GM20000 (cell line): ENCODE data around the gene TCERG1L.

Source experiments
- DNase-seq: peaks from one replicate; pipeline ENCODE4 v3.0.0; 2012; ENCODE audit warnings: low spot score
- TF ChIP-seq, protein P1 (sequence below): IDR thresholded peaks from 2 replicates; pipeline ENCODE4 v1.5.1; 2012; ENCODE audit warnings: mild to moderate bottlenecking, control low read depth; ENCODE audit errors: extremely low read depth, missing control alignments

Gene TCERG1L

DNA sequence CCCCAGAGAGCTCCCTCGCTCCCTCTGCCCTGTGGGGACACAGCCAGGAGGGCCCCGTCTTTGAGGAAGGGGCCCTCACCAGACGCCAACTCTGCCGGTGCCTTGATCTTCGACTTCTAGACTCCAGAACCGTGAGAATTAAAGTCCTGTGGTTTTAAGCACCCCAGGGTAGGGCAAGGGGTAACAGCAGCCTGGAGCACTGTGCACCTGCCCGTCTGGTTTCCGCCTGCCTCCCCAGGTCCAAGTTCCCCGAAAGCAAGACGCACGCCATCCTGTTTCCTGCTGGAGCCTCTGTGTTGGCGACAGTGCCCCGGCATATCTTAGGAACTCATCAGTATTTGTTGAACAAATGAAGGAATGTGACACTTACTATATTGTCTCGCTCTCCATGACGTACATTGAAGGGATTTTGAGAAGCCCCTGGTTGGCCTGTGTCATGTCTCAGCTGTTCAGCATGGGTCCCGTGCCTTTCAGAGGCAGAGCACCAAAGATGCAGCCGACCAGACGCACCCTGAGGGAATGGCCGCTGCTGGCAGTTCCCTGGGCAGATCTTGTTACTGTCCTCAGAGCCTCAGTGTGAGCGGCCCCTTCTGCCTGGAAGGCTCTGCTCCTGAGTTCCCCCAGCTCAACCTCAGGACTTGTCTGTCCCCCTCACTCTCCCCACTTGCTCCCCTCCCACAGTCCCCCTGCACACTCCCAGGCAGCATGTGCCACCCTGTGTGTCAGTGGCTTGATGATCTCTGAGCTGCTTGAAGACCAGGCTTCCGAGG, 226.2 kb downstream of the TCERG1L start:
- TF ChIP-seq, protein P1, sequence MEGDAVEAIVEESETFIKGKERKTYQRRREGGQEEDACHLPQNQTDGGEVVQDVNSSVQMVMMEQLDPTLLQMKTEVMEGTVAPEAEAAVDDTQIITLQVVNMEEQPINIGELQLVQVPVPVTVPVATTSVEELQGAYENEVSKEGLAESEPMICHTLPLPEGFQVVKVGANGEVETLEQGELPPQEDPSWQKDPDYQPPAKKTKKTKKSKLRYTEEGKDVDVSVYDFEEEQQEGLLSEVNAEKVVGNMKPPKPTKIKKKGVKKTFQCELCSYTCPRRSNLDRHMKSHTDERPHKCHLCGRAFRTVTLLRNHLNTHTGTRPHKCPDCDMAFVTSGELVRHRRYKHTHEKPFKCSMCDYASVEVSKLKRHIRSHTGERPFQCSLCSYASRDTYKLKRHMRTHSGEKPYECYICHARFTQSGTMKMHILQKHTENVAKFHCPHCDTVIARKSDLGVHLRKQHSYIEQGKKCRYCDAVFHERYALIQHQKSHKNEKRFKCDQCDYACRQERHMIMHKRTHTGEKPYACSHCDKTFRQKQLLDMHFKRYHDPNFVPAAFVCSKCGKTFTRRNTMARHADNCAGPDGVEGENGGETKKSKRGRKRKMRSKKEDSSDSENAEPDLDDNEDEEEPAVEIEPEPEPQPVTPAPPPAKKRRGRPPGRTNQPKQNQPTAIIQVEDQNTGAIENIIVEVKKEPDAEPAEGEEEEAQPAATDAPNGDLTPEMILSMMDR: no peak
- DNase-seq: no peak

DNA sequence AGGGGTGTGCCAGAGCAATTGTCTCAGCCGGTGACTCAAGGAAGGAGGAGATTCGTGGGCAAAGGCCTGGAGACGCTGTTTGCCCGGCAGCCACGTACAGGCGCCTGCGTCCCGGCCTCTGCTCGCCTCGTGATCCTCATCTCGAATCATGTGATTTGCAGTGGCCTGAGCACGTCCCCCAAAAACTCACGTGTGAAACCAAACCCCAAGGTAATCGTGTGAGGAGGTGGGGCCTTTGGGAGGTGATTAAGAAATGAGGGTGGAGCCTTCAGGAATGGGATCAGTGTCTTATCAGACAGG, 226.8 kb downstream of the TCERG1L start:
- TF ChIP-seq, protein P1: no peak
- DNase-seq: no peak

DNA sequence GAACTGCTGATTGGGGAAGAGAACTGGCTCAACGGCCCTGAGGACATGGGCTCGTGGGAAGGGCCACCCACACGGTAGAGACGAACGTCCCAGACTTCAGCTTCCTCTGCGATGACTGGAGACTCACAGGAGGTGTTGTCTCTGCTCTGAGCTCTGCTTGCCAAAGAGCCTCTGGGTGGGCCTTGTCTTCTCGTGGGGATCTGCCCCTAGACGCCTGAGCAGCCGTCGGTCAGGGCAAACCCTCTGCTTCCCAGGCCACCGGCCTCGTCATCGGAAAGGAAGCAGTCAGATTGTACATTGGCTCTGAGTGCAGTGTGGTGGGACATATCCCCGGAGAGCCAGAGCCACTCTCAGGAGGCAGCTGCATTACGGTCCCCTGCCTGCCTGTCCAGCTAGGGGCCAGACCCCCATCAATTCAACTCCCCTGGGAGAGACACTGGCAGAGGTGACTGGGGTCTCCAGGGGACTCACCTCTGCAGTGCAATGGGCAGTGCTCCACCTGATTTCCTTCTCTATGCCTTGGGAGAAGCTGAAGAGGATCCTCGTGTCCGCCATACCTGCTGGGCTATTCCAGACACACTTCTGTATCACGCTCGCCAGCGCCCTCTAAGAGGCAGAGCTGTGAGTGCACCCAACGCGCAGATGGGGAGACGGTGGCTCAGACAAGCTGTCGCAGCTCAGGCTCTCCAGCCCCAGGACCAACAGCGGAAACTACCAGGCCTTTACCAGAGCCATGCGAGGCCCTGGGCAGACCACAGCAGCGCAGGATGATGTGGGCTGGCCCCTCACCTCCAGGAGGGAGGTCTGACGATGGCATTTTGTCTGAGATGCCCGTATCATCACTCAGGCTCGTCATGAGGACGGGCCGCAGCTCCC, 227.4 kb downstream of the TCERG1L start:
- no peak for DNase-seq
- TF ChIP-seq, protein P1: no peak

DNA sequence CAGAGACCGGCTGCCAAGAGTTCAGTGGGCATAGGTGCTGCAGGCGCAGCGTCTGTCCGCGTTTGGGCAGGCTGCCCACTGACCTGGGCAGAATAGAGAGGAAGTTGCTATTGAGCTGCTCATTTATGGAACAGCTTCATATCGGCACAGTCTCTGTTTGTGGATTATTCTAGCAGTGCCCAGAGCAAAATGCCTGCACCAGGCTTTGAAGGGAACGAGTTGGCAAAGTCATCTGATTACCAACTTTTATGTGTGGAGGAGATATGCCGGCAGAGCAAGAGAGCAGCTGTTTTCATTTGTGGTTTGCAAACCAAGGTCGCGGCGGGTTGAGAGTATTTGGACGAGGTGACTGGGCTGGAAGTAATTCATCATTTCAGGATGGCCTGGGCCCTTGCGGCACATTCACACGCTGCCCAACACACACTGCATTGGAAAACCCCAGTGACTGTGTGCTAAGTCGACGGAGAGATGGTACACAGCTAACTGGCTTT, 228.5 kb downstream of the TCERG1L start:
- no peak for DNase-seq
- TF ChIP-seq, protein P1: no peak

DNA sequence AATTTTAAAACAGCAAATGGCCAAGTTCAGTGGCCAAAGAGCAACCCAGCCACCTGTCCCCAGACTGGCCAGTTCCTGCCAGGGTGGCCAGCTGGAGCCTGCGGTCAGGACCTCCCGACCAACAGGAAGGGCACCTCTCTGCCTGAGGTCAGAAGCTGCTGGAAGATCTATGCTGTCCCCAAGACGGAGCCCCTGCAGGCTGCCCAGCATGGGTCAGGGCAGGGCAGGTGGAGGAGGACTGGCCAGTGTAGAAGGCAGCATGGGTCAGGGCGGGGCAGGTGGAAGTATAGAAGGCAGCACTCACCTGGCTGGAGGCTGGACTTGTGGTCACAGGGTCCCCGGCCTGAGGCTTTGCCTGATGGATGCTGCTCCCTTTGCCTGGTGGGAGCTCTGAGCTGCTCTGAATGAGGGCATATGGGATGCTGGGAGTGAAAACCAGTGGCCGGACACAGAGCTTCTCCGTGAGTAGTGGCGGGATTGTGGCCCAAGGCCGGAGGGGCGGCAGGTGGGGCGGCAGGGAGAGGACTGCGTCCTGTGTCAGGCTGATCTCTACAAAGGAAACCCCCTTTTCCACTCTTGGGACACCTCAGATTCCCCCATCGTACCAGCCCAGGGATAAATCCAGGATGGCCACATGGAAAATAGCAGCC, 229.2 kb downstream of the TCERG1L start:
- TF ChIP-seq, protein P1: no peak
- no peak for DNase-seq

DNA sequence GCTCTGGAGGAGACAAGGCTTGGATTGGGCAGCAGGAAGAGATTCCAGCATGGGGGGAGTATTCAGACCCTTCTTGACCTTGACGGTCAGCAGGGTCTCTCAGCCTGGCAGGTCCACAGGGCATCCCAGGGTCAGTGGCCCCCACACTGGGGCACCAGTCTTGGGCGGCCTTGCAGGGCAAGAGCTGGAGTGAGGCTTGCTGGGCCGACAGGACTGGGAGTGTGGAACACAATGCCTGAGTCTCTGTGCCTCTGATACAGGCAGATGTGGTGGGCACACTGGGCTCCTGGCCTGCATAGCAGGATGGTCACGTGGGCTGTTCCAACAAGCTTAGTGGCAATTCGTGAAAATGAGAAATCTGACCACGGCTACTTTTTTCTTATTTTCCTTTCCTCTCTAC, 229.7 kb downstream of the TCERG1L start:
- DNase-seq: no peak
- TF ChIP-seq, protein P1: no peak

DNA sequence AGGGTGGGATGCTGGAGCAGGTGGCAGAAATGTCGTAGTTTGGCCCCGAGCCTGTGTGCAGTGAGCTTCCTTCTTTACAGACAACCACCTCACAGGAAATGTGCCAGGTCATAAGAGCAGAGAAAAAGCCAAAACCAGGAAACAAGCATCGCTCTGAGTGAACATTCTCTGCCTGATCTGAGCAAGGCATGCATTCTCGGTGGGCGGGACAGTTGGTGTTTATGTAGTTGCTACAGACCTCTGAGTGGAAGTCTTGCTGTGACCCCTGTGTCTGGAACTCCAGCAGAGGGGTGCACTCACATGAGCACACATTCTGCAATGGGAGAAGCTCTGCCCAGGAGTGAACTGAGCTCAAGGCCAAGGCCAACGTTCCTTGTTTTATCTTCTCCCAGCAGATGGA, 230.1 kb downstream of the TCERG1L start:
- TF ChIP-seq, protein P1: no peak
- no peak for DNase-seq
